ENCODE measurements around the gene DDIT3. TPM values are rescaled to one million over a fixed set of nuclear protein-coding genes. Genes with fewer than 3 reads are reported as not detected.

DDIT3 gene
- total RNA-seq, 1 donor from 2014 or later = 10.9 TPM

GRCh38 chr12:57541717-57542116, 21.4 kb upstream of the DDIT3 start:
- intact Hi-C loops (cut with micrococcal nuclease) = no loop called here
- H3K27me3 Mint-ChIP-seq (ENCODE audit: low read depth) = no peaks in the 10 kb centered on the region
- no peak overlapping the region for H3K4me3 Mint-ChIP-seq (ENCODE audit: low read depth)
- DNase-seq (ENCODE audit: low spot score) = no peak
- H3K9me3 Mint-ChIP-seq = no peaks in the 10 kb centered on the region
- H3K36me3 Mint-ChIP-seq (ENCODE audit: low read depth) = peaks cover 39% of the 10 kb centered on the region
- H3K4me1 Mint-ChIP-seq (ENCODE audit: low read depth) = peaks cover 27% of the 10 kb centered on the region
- no peak overlapping the region for H3K27ac Mint-ChIP-seq

GRCh38 chr12:57541001-57541400, 20.7 kb upstream of the DDIT3 start:
- peaks cover 34% of the 10 kb centered on the region for H3K36me3 Mint-ChIP-seq (ENCODE audit: low read depth)
- DNase-seq (ENCODE audit: low spot score) = no peak
- H3K27me3 Mint-ChIP-seq (ENCODE audit: low read depth) = no peaks in the 10 kb centered on the region
- intact Hi-C loops (cut with micrococcal nuclease) = no loop called here
- no peaks in the 10 kb centered on the region for H3K9me3 Mint-ChIP-seq
- peaks cover 22% of the 10 kb centered on the region for H3K4me1 Mint-ChIP-seq (ENCODE audit: low read depth)
- H3K4me3 Mint-ChIP-seq (ENCODE audit: low read depth) = no peak overlapping the region
- no peak overlapping the region for H3K27ac Mint-ChIP-seq

- Mint-ChIP-seq H3K9me3 (no peaks in the 10 kb centered on the region), H3K36me3 (ENCODE audit: low read depth) (peaks cover 40% of the 10 kb centered on the region), H3K27ac (no peak overlapping the region), H3K4me3 (ENCODE audit: low read depth) (no peak overlapping the region), H3K27me3 (ENCODE audit: low read depth) (no peaks in the 10 kb centered on the region), H3K4me1 (ENCODE audit: low read depth) (peaks cover 9% of the 10 kb centered on the region)
- no peak for DNase-seq (ENCODE audit: low spot score)
- intact Hi-C loops (cut with micrococcal nuclease) = no loop called here
These were observed 18.9 kb upstream of the DDIT3 start for GRCh38 chr12:57539134-57539768.

GRCh38 chr12:57536597-57536942, 16.3 kb upstream of the DDIT3 start:
- no peak overlapping the region for H3K4me3 Mint-ChIP-seq (ENCODE audit: low read depth)
- no peak for DNase-seq (ENCODE audit: low spot score)
- no peak overlapping the region for H3K27ac Mint-ChIP-seq
- H3K36me3 Mint-ChIP-seq (ENCODE audit: low read depth) = peaks cover 66% of the 10 kb centered on the region
- H3K27me3 Mint-ChIP-seq (ENCODE audit: low read depth) = no peaks in the 10 kb centered on the region
- peaks cover 3% of the 10 kb centered on the region for H3K4me1 Mint-ChIP-seq (ENCODE audit: low read depth)
- H3K9me3 Mint-ChIP-seq = no peaks in the 10 kb centered on the region
- intact Hi-C loops (cut with micrococcal nuclease) = no loop called here

- Mint-ChIP-seq H3K27me3 (ENCODE audit: low read depth) (no peaks in the 10 kb centered on the region), H3K4me1 (ENCODE audit: low read depth) (peaks cover 3% of the 10 kb centered on the region), H3K27ac (no peak overlapping the region), H3K4me3 (ENCODE audit: low read depth) (no peak overlapping the region), H3K9me3 (no peaks in the 10 kb centered on the region), H3K36me3 (ENCODE audit: low read depth) (peaks cover 66% of the 10 kb centered on the region)
- intact Hi-C loops (cut with micrococcal nuclease) = no loop called here
- no peak for DNase-seq (ENCODE audit: low spot score)
These were observed 15.7 kb upstream of the DDIT3 start for GRCh38 chr12:57535764-57536596.

- no peak for DNase-seq (ENCODE audit: low spot score)
- Mint-ChIP-seq H3K27ac (no peak overlapping the region), H3K4me3 (ENCODE audit: low read depth) (no peak overlapping the region), H3K9me3 (no peaks in the 10 kb centered on the region), H3K27me3 (ENCODE audit: low read depth) (no peaks in the 10 kb centered on the region), H3K4me1 (ENCODE audit: low read depth) (peaks cover 3% of the 10 kb centered on the region), H3K36me3 (ENCODE audit: low read depth) (peaks cover 70% of the 10 kb centered on the region)
- intact Hi-C loops (cut with micrococcal nuclease) = no loop called here
These were observed 14.8 kb upstream of the DDIT3 start for GRCh38 chr12:57534991-57535543.

GRCh38 chr12:57534250-57534649, 13.9 kb upstream of the DDIT3 start:
- Mint-ChIP-seq H3K4me1 (ENCODE audit: low read depth) (peaks cover 3% of the 10 kb centered on the region), H3K36me3 (ENCODE audit: low read depth) (peaks cover 77% of the 10 kb centered on the region), H3K27ac (no peak overlapping the region), H3K4me3 (ENCODE audit: low read depth) (no peak overlapping the region), H3K27me3 (ENCODE audit: low read depth) (no peaks in the 10 kb centered on the region), H3K9me3 (no peaks in the 10 kb centered on the region)
- intact Hi-C loops (cut with micrococcal nuclease) = no loop called here
- DNase-seq (ENCODE audit: low spot score) = no peak

- Mint-ChIP-seq H3K9me3 (no peaks in the 10 kb centered on the region), H3K4me1 (ENCODE audit: low read depth) (peaks cover under 1% of the 10 kb centered on the region), H3K4me3 (ENCODE audit: low read depth) (no peak overlapping the region), H3K27ac (no peak overlapping the region), H3K36me3 (ENCODE audit: low read depth) (peaks cover 76% of the 10 kb centered on the region), H3K27me3 (ENCODE audit: low read depth) (no peaks in the 10 kb centered on the region)
- no peak for DNase-seq (ENCODE audit: low spot score)
- intact Hi-C loops (cut with micrococcal nuclease) = no loop called here
These were observed 12.8 kb upstream of the DDIT3 start for GRCh38 chr12:57533108-57533507.

- no peaks in the 10 kb centered on the region for H3K27me3 Mint-ChIP-seq (ENCODE audit: low read depth)
- no peak overlapping the region for H3K4me3 Mint-ChIP-seq (ENCODE audit: low read depth)
- intact Hi-C loops (cut with micrococcal nuclease) = no loop called here
- peaks cover 77% of the 10 kb centered on the region for H3K36me3 Mint-ChIP-seq (ENCODE audit: low read depth)
- H3K4me1 Mint-ChIP-seq (ENCODE audit: low read depth) = peaks cover 2% of the 10 kb centered on the region
- H3K9me3 Mint-ChIP-seq = no peaks in the 10 kb centered on the region
- no peak overlapping the region for H3K27ac Mint-ChIP-seq
- no peak for DNase-seq (ENCODE audit: low spot score)
These were observed 11.5 kb upstream of the DDIT3 start for GRCh38 chr12:57531836-57532235.

GRCh38 chr12:57530396-57531142, 10.3 kb upstream of the DDIT3 start:
- Mint-ChIP-seq H3K27me3 (ENCODE audit: low read depth) (no peaks in the 10 kb centered on the region), H3K9me3 (no peaks in the 10 kb centered on the region), H3K4me1 (ENCODE audit: low read depth) (peaks cover 3% of the 10 kb centered on the region), H3K27ac (no peak overlapping the region), H3K4me3 (ENCODE audit: low read depth) (no peak overlapping the region), H3K36me3 (ENCODE audit: low read depth) (peaks cover 82% of the 10 kb centered on the region)
- DNase-seq (ENCODE audit: low spot score) = no peak
- intact Hi-C loops (cut with micrococcal nuclease) = no loop called here

GRCh38 chr12:57529831-57530230, 9.5 kb upstream of the DDIT3 start:
- no peak overlapping the region for H3K4me3 Mint-ChIP-seq (ENCODE audit: low read depth)
- H3K9me3 Mint-ChIP-seq = no peaks in the 10 kb centered on the region
- peaks cover 5% of the 10 kb centered on the region for H3K4me1 Mint-ChIP-seq (ENCODE audit: low read depth)
- H3K27me3 Mint-ChIP-seq (ENCODE audit: low read depth) = no peaks in the 10 kb centered on the region
- intact Hi-C loops (cut with micrococcal nuclease) = no loop called here
- no peak overlapping the region for H3K27ac Mint-ChIP-seq
- peaks cover 74% of the 10 kb centered on the region for H3K36me3 Mint-ChIP-seq (ENCODE audit: low read depth)
- DNase-seq (ENCODE audit: low spot score) = no peak

- Mint-ChIP-seq H3K36me3 (ENCODE audit: low read depth) (peaks cover 74% of the 10 kb centered on the region), H3K27ac (no peak overlapping the region), H3K4me1 (ENCODE audit: low read depth) (peaks cover 12% of the 10 kb centered on the region), H3K4me3 (ENCODE audit: low read depth) (no peak overlapping the region), H3K9me3 (no peaks in the 10 kb centered on the region), H3K27me3 (ENCODE audit: low read depth) (no peaks in the 10 kb centered on the region)
- intact Hi-C loops (cut with micrococcal nuclease) = no loop called here
- DNase-seq (ENCODE audit: low spot score) = no peak
These were observed 8.7 kb upstream of the DDIT3 start for GRCh38 chr12:57528831-57529555.

Data from activated T-helper 2 cell treated with anti-CD3 and anti-CD28 coated beads, Interferon-gamma antibody, Interleukin-2, Interleukin-4, amounts not matched to agents 10 μg/mL and 5 μg/mL and 100 μg/mL, durations not matched to agents 14 hours and 24 hours and 36 hours (primary cell).